GM15510 (cell line): ENCODE measurements around the gene DNAH8.

Experiments
- POLR2A ChIP-seq: IDR thresholded peaks from 3 replicates; pipeline ENCODE4 v1.6.1; 2011; ENCODE audit warnings: borderline replicate concordance; ENCODE audit not compliant: insufficient read length; ENCODE audit errors: extremely low read depth

The DNAH8 gene

GRCh38 chr6:38719358-38719757 is 4.2 kb downstream of the DNAH8 start:
- no peak for TF ChIP-seq POLR2A

DNA sequence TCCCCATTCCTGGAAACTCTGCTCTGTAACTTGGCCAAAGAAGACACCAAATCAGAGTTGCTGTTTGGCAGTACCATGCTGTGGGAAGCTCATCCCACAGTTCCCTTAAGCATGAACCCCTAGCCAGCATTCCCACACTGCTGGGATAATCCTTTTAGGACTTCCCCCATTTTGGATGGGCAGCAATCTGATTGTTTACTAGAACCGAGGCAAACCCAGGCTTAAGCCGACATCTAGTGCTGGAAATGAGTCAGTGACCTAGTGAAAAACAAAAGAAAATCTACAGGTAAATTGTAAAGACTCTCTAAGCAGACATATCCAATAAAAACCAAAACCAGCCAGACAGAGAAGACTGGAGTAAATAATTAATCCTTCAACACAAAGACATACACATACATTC is 5.2 kb downstream of the DNAH8 start:
- TF ChIP-seq POLR2A, result no peak

- no peak for TF ChIP-seq POLR2A
These were observed 6.9 kb downstream of the DNAH8 start for GRCh38 chr6:38722038-38722437.

DNA sequence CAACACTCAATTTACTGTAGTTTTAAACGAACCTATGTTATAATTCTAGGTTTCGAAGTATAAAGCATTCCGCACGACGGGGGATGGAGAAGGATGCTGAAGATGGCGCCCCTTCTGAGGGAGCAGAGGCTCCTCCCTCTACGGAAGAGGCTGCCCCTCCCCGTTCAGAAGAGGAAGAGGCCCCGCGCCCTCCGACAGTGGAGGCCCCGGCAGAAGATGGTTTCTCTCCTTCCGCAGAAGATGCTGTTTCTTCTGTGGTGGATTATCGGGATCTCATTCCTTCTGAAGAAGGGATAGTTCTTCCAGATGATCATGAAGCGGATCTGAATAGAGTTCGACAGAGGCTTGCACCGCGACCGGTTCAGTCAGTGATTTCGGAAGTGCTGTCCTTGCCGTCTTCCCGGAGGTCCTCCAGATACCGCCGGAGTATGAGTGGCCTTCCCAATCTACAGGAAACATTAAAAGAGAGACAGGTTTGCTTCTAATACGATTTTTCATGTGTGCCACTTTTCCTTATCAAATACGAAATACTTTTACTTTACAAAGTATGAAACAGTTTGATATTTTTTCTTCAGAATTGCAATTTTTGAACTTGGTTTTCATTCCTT is 7.7 kb downstream of the DNAH8 start:
- TF ChIP-seq POLR2A, result no peak

DNA sequence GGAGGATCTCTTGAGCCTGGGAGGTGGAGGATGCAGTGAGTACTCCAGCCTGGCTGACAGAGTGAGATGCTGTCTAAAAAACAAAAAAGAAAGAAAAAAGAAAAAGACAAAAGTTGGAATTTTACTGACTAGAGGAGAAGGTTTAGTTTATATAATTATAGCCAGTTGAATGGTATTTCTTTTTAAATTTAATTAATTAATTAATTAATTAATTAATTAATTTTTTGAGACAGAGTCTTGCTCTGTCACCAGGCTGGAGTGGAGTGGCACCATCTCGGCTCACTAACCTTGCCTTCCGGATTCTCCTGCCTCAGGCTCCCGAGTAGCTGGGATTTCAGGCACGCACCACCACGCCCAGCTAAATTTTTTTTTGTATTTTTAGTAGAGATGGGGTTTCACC is 8.7 kb downstream of the DNAH8 start:
- TF ChIP-seq POLR2A, result no peak

DNA sequence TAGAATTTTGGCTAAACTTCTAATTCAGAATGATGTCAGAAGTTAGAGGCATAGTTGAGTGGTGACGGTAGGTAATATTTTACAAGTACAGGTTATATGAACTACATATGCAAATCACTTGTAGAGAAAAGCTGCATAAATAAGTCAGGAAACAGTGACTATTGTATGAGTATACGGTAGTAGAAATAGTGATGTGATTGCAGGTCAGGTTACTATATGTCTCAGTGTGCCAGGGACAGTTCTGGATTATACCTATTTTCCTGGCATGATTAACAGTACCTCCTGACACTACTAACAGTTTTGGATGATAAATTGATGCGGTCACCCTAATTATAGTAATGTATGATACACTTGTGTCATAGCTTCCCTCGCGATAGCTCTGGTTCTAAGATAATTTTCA is 9.2 kb downstream of the DNAH8 start:
- TF ChIP-seq POLR2A, result no peak

GRCh38 chr6:38725414-38726183 is 10.5 kb downstream of the DNAH8 start:
- no peak for TF ChIP-seq POLR2A

DNA sequence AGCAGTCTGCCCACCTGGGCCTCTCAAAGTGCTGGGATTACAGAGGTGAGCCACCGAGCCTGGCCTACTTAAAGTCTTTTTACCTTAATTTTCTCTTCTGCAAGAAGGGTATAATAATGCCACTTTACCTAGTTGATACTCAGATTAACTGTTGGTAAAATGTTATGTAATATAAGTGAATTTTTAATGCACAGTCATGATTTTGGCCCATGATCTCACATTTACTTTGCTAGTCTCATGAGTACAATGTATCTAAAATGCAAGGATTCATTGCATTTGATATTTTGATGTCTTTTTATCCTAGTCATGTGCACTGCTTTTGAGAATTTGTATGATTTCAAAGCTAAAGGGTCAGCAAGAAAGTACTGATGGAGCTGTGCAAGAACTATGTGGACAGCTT is 13.1 kb downstream of the DNAH8 start:
- TF ChIP-seq POLR2A, result no peak

DNA sequence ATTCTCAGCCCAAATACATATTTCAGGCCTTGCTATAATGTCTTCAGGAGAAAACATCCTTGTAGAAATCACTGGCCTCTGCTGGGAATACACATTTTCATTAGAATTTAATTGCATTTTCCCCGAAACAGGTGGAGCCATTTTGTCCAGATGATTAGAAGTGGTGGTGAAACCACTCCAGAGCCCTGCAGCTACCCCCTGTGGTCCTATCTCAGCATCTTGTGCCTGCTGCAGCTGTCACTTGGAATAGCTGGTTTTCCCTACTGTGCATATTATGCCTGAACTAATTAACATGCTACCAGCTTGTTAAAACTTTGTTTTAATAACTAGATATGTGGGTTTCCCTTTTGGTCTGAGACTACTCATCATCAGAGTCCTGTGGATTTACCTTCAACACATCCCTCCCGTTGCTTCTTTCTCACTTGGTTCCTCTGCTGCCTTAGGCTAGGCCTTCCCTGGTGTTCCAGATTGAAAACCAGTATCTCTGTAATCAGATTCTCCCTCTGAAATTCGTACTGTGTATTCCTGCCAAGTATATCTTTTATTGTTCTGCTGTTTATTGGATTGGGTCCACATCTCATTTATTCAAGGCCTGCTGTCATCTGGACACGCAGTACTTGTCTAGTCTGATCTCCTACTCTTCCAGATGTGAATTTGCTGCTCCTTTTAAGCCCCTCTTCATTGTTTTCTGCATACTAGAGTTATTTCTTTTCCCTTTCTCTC is 15.2 kb downstream of the DNAH8 start:
- TF ChIP-seq POLR2A, result no peak

DNA sequence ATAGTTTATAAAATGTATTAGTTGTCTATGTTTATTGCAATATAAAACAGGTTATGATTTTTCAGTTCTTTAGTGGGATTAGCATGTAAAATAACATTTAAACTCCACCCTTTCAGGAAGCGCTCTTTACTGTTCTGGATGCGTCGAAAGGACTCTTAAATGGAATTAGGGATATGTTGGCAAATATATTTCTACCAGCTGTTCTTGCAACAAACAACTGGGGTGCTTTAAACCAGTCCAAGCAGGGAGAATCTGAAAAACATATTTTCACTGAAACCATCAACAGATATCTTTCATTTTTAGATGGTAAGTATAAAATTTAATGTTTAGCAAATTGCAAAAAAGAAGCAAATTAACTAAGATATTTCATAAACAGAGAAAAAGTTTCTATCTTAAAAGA is 21.8 kb downstream of the DNAH8 start:
- TF ChIP-seq POLR2A, result no peak

DNA sequence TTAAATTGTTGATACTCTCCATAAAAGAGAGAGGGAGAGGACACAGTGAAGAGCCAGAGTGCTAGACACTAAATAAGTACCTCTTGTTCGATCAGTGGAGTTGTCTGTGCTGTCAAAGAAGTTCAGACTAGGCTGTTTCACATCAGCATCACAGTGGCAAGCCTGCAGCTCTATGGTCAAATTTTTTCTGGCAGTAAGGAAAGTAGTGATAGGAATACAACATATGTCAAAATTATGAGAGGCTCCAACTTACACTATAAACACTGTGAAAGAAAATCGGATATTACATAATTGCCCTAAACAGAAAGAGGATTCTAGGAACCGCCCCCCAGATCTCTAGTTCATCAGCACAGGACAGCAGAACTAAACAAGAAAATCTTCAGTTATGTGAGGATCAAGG is 23.1 kb downstream of the DNAH8 start:
- no peak for TF ChIP-seq POLR2A

DNA sequence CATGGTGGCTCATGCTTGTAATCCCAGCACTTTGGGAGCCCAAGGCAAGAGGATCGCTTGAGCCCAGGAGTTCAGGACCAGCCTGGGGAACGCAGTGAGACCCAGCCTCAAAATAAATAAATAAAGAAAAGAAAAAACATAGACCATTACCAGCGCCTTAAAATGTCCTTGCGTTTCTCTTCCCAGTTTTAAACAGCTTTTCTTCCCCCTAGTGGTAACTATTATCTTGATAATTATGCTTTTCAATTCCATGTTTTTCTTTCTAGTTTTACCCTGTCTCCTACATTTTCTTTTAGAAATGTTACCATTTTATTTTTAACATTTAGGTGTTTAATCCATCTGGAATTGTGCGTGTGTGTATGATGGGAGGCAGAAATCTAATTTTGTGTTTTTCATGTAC is 24.4 kb downstream of the DNAH8 start:
- no peak for TF ChIP-seq POLR2A

DNA sequence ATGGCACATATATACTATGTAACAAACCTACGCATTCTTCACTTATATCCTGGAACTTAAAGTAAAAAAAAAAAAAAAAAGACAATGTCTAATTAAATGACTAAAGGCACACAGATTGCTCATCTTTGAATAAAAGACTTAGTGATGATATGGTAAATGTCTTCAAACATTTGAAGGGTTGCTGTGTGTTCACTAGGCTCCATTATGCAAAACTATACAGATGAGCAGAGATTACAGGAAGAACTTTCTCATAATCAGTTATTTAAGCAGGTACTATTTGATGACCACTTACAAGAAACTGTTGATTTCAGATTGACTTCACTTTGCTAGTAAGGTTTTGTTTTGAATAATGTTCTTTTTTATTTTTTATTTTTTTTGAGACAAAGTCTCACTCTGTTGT is 34.4 kb downstream of the DNAH8 start:
- no peak for TF ChIP-seq POLR2A

GRCh38 chr6:38750968-38751615 is 36.0 kb downstream of the DNAH8 start:
- TF ChIP-seq POLR2A, result no peak

- TF ChIP-seq POLR2A, result no peak
These were observed 38.6 kb downstream of the DNAH8 start for GRCh38 chr6:38753707-38754106.

DNA sequence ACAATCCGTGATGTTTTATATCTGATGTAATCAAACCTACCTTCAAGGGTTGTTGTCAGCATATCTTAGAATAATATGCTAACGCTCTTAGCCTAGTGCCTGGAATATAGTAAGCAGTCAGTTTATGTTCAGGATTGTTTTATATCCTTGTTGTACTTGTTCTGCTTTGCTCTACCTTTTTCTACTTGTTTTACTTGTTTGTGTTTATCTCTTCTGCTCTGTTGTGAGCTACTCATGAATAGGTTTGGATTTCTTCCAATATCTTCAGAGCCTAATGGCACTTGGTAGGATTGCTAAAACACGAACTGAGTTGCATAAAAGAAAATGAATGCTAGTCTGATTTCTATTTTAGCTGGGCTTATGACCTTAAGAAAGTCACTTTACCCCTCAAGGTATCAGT is 40.1 kb downstream of the DNAH8 start:
- TF ChIP-seq POLR2A, result no peak

- no peak for TF ChIP-seq POLR2A
These were observed 40.8 kb downstream of the DNAH8 start for GRCh38 chr6:38755874-38756273.
